BJ (cell line): ENCODE measurements around the gene ZCCHC7. TPM values are rescaled to one million over a fixed set of nuclear protein-coding genes. Genes with fewer than 3 reads are reported as not detected.

ENCODE experiments used
- CTCF ChIA-PET: fragments of 350-600 bp; formaldehyde crosslinking; extraction: SDS; loops from one replicate; lab custom pipeline; 2021; ENCODE audit warnings: antibody characterized with exemption, inconsistent platforms; lab: Yijun Ruan, JAX
- POLR2A ChIA-PET: fragments of 300-600 bp; sonication (Branson Sonifier 250); formaldehyde crosslinking; extraction: SDS; loops from one replicate; lab custom pipeline; 2021; ENCODE audit warnings: antibody characterized with exemption; lab: Charles Lee
- DNase-seq: peaks from one replicate; pipeline ENCODE4 v3.0.0-alpha.2; 2011; ENCODE audit warnings: low read depth
- H3K27me3 ChIP-seq: 2 replicates; pipeline ENCODE4 v1.6.0; 2011; ENCODE audit warnings: low read length; ENCODE audit not compliant: control insufficient read depth, insufficient read depth
- H3K36me3 ChIP-seq: 2 replicates; pipeline ENCODE4 v1.5.1; 2011; ENCODE audit warnings: low read length; ENCODE audit not compliant: control insufficient read depth, insufficient read depth
- H3K4me3 ChIP-seq: 2 replicates; pipeline ENCODE4 v1.5.1; 2011; ENCODE audit warnings: low read depth, mild to moderate bottlenecking, control low read depth, low read length
- CTCF ChIP-seq: IDR thresholded peaks from 2 replicates; pipeline ENCODE4 v1.5.1; 2011; ENCODE audit warnings: low read depth, mild to moderate bottlenecking, control low read depth, inconsistent platforms, low read length, moderate library complexity; ENCODE audit not compliant: insufficient read depth
- polyA plus RNA-seq: library from polyadenylated mRNA; depleted of rRNA; stranded (reverse); fragments of >200 nt; gene quantifications from 2 replicates; pipeline ENCODE4 v1.2.3, GENCODE V29; 2011

ZCCHC7 gene
- polyA plus RNA-seq, 1 experiment: 23.2 TPM

GRCh38 chr9:37382161-37382981 lies 262.0 kb downstream of the ZCCHC7 start:
- POLR2A ChIA-PET: no interaction called here
- CTCF ChIA-PET: no interaction called here
- no peak for DNase-seq
- TF ChIP-seq CTCF: no peak
- no peaks in the 10 kb centered on the region; the same call in 1 of the 2 replicates for H3K27me3 ChIP-seq
- no peaks in the 10 kb centered on the region for H3K36me3 ChIP-seq
- no peak overlapping the region for H3K4me3 ChIP-seq

GRCh38 chr9:37382982-37383357 lies 262.6 kb downstream of the ZCCHC7 start:
- no peak for DNase-seq
- TF ChIP-seq CTCF: no peak
- Histone ChIP-seq H3K36me3 (no peaks in the 10 kb centered on the region), H3K4me3 (no peak overlapping the region), H3K27me3 (no peaks in the 10 kb centered on the region; the same call in 1 of the 2 replicates)
- POLR2A ChIA-PET: no interaction called here
- CTCF ChIA-PET: no interaction called here

- no peak for DNase-seq
- ChIA-PET CTCF (no interaction called here), POLR2A (no interaction called here)
- TF ChIP-seq CTCF: no peak
- Histone ChIP-seq H3K4me3 (no peak overlapping the region), H3K36me3 (no peaks in the 10 kb centered on the region), H3K27me3 (no peaks in the 10 kb centered on the region; the same call in 1 of the 2 replicates)
These were observed 263.0 kb downstream of the ZCCHC7 start for GRCh38 chr9:37383393-37383792.

- H3K36me3 ChIP-seq: no peaks in the 10 kb centered on the region
- POLR2A ChIA-PET: no interaction called here
These were observed 263.7 kb downstream of the ZCCHC7 start for GRCh38 chr9:37383876-37384746.

More at GRCh38 chr9:37383876-37384746, 263.7 kb downstream of the ZCCHC7 start:
- Histone ChIP-seq H3K27me3 (no peaks in the 10 kb centered on the region), H3K4me3 (no peak overlapping the region)
- CTCF ChIA-PET: no interaction called here
- no peak for TF ChIP-seq CTCF
- DNase-seq: no peak
